Stimulated activated naive CD8-positive, alpha-beta T cell treated with anti-CD3 and anti-CD28 coated beads, Interleukin-15, amount 100 ng/mL, for 72 hours (primary cell): Measurements from ENCODE around the gene MAPK8.
A peak's percentile ranks its signal among the peaks of the same experiment; 100 is the strongest.

ENCODE experiments used
- ATAC-seq: fragments of 150-1000 bp; cut with Tn5 transposase; 2 replicates; pipeline ENCODE4 v1.10.0; 2021; ENCODE audit warnings: mild to moderate bottlenecking, moderate library complexity
- DNase-seq, 2 donors: peaks; one replicate each; pipeline ENCODE4 v3.0.0; 2021 to 2022
- H3K27ac Mint-ChIP-seq, 2 donors: one replicate each; pipeline ENCODE4 v1.8.0; 2022; ENCODE audit warnings: mild to moderate bottlenecking in 2 of 2, mixed read lengths in 2 of 2, moderate library complexity in 2 of 2
- H3K27me3 Mint-ChIP-seq: one replicate; pipeline ENCODE4 v1.8.0; 2022; ENCODE audit warnings: mixed read lengths
- H3K4me1 Mint-ChIP-seq: one replicate; pipeline ENCODE4 v1.8.0; 2022; ENCODE audit warnings: mild to moderate bottlenecking, mixed read lengths
- H3K4me3 Mint-ChIP-seq, 2 donors: one replicate each; pipeline ENCODE4 v1.8.0; 2022; ENCODE audit warnings: mild to moderate bottlenecking in 2 of 2, mixed read lengths in 2 of 2, moderate library complexity in 1 of 2
- H3K9me3 Mint-ChIP-seq, 2 donors: one replicate each; pipeline ENCODE4 v1.8.0; 2022; ENCODE audit warnings: mixed read lengths in 2 of 2

The MAPK8 gene

DNA sequence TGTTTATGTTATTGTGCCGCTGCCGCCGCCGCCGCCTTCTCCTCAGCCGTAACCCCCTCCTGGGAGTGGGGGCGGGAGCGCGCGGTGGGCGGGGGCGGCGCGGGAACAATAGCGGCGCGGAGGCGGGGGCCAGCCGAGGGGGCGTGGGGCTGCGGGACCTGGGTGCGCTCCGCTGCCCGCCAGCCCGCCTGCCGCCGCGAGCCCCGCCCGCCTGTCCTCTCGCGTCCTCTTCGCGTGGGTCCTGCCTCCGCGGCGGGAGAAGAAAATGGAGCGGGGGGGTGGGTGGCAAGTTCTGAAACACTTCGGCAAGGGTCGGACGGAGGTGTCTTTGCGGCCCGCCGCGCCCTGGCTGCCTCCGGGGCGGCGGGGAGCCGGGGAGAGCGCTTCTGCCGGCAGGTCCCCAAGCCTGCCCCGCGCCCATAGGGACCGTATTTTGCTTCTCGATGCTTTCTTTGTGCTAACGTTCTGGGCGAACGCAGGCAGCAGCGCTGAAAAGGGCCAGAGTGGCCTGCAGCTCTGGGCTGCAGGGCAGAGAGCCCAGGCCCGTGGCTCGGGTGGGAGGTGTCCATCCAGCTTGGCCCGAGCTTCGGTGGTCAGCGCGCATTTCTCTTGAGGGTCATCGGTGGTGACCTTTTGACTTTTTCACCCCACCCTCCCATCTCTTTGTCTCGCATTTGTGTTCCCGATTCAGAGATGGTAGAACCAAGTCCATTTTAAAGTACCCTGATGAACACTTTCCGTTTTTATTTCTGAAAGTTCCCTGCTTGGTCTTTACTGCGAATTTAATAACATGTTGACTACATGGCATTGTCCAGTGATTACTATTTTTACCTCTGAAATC is 613 bp downstream of the MAPK8 start:
- Mint-ChIP-seq H3K9me3 (no peaks in the 10 kb centered on the region), H3K4me3 (peak overlapping the region; percentile 83 to 89), H3K27me3 (no peaks in the 10 kb centered on the region), H3K4me1 (peaks cover 45% of the 10 kb centered on the region), H3K27ac (peak overlapping the region in 1 of 2 donors; percentile 84)
- ATAC-seq: peak; percentile 55
- no peak for DNase-seq

DNA sequence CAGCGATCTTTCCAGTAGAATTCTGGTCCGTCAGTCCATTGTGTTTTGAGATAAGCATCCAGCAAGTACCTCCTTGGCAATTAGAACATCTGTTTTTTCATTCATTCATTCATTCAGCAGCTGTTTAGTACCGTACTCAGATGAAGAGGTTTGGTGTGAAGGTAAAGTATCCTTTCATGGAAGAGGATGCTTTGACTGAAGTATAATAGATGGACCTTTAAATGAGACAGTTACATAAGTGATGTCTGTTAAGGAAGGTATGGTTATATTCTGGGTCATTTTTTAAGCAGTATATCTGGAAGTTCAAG is 1.2 kb downstream of the MAPK8 start:
- DNase-seq (no peak), ATAC-seq (no peak)
- H3K4me3 Mint-ChIP-seq: peak overlapping the region; percentile 83 to 89
- no peaks in the 10 kb centered on the region for H3K9me3 Mint-ChIP-seq
- H3K27me3 Mint-ChIP-seq: no peaks in the 10 kb centered on the region
- H3K27ac Mint-ChIP-seq: peak overlapping the region; percentile 42 to 84
- H3K4me1 Mint-ChIP-seq: peaks cover 50% of the 10 kb centered on the region

DNA sequence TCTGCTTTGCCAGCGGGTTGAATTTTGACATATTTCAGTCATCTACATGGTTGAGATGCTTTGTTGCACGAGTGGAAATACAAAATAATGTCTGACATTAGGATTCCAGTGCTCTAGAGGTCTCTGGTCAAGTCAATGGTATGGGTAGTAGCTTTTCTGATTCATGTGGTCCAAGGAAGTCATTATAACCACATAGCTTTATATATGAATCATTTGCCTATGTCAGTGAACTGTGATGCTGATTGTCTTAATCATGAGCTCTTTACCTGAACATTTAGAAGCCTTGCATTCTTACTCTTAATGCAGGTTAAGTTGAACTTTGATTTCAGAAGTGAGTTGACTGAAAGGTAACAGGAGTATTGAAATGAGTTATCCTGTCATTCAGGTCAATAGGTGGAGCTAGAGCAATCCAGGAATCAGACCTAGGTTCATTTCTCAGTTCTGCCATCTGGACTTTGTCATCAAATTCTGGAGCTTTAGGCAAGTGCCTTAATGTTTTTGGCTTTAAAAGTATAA is 3.3 kb downstream of the MAPK8 start:
- ATAC-seq (peak; percentile 54), DNase-seq (no peak)
- no peaks in the 10 kb centered on the region for H3K9me3 Mint-ChIP-seq
- no peaks in the 10 kb centered on the region for H3K27me3 Mint-ChIP-seq
- H3K27ac Mint-ChIP-seq: peak overlapping the region in 1 of 2 donors; percentile 33
- H3K4me1 Mint-ChIP-seq: peaks cover 66% of the 10 kb centered on the region
- peak overlapping the region in 1 of 2 donors; percentile 18 for H3K4me3 Mint-ChIP-seq

- Mint-ChIP-seq H3K4me1 (peaks cover 54% of the 10 kb centered on the region), H3K9me3 (no peaks in the 10 kb centered on the region), H3K27me3 (no peaks in the 10 kb centered on the region), H3K4me3 (no peak overlapping the region), H3K27ac (no peak overlapping the region)
- ATAC-seq: no peak
- DNase-seq: no peak
Observed at GRCh38 chr10:48314107-48314506, 7.6 kb downstream of the MAPK8 start.

DNA sequence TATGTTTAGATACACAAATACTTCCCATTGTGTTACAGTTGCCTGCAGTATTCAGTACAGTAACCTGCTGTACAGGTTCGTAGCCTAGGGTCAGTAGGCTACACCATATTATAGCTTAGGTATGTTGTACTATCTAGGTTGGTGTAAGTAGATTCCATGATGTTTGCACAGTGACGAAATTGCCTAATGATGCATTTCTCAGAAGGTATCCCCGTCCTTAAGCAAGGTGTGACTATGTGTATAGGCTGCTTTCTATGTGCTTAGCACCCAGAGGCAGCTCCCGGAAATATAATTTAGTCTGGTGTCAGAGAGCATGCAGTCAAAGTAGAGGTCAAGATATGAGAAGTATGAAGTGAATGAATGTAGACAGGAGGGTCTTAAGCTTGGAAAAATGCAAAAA is 9.8 kb downstream of the MAPK8 start:
- no peak overlapping the region for H3K27ac Mint-ChIP-seq
- H3K9me3 Mint-ChIP-seq: no peaks in the 10 kb centered on the region
- H3K4me3 Mint-ChIP-seq: no peak overlapping the region
- ATAC-seq (no peak), DNase-seq (no peak)
- peaks cover 35% of the 10 kb centered on the region for H3K4me1 Mint-ChIP-seq
- H3K27me3 Mint-ChIP-seq: no peaks in the 10 kb centered on the region

DNA sequence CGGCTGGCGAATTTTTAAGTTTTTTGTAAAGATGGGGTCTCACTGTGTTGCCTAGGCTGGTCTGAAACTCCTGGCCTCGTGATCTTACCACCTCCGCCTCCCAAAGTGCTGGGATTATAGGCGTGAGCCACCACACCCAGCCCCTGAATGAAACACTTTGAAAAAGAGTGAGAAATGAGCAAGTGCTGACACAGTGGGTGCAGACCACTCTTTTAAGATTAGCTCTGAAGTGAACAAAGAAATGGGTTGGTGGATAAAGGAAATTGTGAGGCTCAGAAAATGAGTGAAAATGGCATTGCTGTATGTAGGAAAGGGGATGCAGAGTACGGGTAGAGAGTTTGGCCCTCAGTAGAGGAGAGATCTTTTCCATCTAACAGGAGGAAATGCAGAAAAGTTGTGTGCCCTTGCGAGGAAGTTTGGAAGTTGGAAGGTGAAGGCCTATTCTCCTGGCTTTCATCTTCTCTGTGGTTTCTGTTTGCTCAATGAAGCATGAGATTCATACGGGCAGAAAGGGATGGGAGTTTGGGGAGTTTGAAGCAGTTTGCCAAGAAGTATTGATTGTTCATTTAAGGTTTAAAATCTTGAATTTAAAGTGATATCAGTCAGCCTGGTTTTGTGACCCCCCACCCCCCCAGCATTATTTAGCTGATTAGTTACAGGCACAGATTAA is 11.0 kb downstream of the MAPK8 start:
- Mint-ChIP-seq H3K4me3 (no peak overlapping the region), H3K27ac (no peak overlapping the region), H3K27me3 (no peaks in the 10 kb centered on the region), H3K4me1 (peaks cover 23% of the 10 kb centered on the region), H3K9me3 (no peaks in the 10 kb centered on the region)
- ATAC-seq (no peak), DNase-seq (no peak)

GRCh38 chr10:48322017-48322416 is 15.5 kb downstream of the MAPK8 start:
- Mint-ChIP-seq H3K27ac (no peak overlapping the region), H3K9me3 (no peaks in the 10 kb centered on the region)

GRCh38 chr10:48324580-48324979 is 18.1 kb downstream of the MAPK8 start:
- peaks cover 55% of the 10 kb centered on the region for H3K4me1 Mint-ChIP-seq

More at GRCh38 chr10:48322017-48322416, 15.5 kb downstream of the MAPK8 start:
- Mint-ChIP-seq H3K4me1 (peaks cover 35% of the 10 kb centered on the region), H3K4me3 (no peak overlapping the region), H3K27me3 (no peaks in the 10 kb centered on the region)
- no peak for ATAC-seq
- DNase-seq: no peak

GRCh38 chr10:48330269-48330668 is 23.8 kb downstream of the MAPK8 start:
- ATAC-seq (no peak), DNase-seq (no peak)
- Mint-ChIP-seq H3K9me3 (no peaks in the 10 kb centered on the region), H3K27ac (no peak overlapping the region), H3K27me3 (no peaks in the 10 kb centered on the region), H3K4me3 (peak overlapping the region; percentile 17 to 33), H3K4me1 (peaks cover 59% of the 10 kb centered on the region)

More at GRCh38 chr10:48324580-48324979, 18.1 kb downstream of the MAPK8 start:
- no peaks in the 10 kb centered on the region for H3K27me3 Mint-ChIP-seq
- no peaks in the 10 kb centered on the region for H3K9me3 Mint-ChIP-seq
- DNase-seq (no peak), ATAC-seq (peak; percentile 92)
- peak overlapping the region in 1 of 2 donors; percentile 69 for H3K27ac Mint-ChIP-seq
- peak overlapping the region in 1 of 2 donors; percentile 29 for H3K4me3 Mint-ChIP-seq

GRCh38 chr10:48331436-48331835 is 25.0 kb downstream of the MAPK8 start:
- H3K27ac Mint-ChIP-seq: peak overlapping the region in 1 of 2 donors; percentile 78
- H3K4me3 Mint-ChIP-seq: peak overlapping the region in 1 of 2 donors; percentile 39
- no peaks in the 10 kb centered on the region for H3K27me3 Mint-ChIP-seq
- ATAC-seq: peak; percentile 56
- H3K4me1 Mint-ChIP-seq: peaks cover 51% of the 10 kb centered on the region
- H3K9me3 Mint-ChIP-seq: no peaks in the 10 kb centered on the region
- peak in 1 of 2 donors; percentile 35 for DNase-seq

DNA sequence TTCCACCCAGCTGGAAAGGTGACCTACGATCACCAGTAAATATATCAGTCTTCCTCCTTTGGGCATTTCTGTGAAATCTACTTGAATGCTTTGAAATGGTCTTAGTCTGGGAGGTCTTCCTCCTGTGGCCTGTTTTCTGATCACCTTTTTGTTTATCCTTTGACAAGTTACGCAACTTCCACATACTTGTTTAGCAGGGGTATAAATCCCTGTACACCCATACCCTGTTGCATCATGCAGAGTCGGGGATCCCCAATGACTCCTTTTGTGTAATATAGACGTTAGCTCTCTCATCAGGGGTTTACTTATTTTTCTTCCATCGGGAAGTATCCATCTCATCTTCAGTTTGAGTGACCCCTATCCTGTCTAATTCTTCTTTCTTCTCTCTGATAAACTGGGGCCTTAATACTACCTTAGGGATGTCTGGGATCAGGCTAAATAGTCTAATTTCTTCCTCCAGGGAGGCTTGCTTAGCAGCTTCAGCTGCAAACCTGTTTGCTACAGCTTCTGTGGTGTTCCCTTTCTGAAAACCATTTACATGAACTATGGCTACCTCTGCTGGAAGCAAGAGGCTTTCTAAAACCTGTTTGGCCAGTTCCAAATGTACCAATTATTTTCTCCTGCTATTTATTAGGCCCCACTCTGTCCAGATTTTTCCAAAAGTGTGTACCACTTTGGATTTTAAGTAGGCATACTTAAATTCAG is 25.8 kb downstream of the MAPK8 start:
- no peaks in the 10 kb centered on the region for H3K27me3 Mint-ChIP-seq
- H3K4me1 Mint-ChIP-seq: peaks cover 51% of the 10 kb centered on the region
- DNase-seq (no peak), ATAC-seq (no peak)
- peak overlapping the region; percentile 1 to 71 for H3K27ac Mint-ChIP-seq
- H3K9me3 Mint-ChIP-seq: peaks cover 0 to 2% of the 10 kb centered on the region in 2 donors
- H3K4me3 Mint-ChIP-seq: no peak overlapping the region

GRCh38 chr10:48332871-48333216 is 26.4 kb downstream of the MAPK8 start:
- peaks cover 0 to 6% of the 10 kb centered on the region in 2 donors for H3K9me3 Mint-ChIP-seq
- no peak for DNase-seq
- peak overlapping the region; percentile 3 to 71 for H3K27ac Mint-ChIP-seq
- no peaks in the 10 kb centered on the region for H3K27me3 Mint-ChIP-seq
- ATAC-seq: no peak
- H3K4me3 Mint-ChIP-seq: no peak overlapping the region
- H3K4me1 Mint-ChIP-seq: peaks cover 56% of the 10 kb centered on the region

DNA sequence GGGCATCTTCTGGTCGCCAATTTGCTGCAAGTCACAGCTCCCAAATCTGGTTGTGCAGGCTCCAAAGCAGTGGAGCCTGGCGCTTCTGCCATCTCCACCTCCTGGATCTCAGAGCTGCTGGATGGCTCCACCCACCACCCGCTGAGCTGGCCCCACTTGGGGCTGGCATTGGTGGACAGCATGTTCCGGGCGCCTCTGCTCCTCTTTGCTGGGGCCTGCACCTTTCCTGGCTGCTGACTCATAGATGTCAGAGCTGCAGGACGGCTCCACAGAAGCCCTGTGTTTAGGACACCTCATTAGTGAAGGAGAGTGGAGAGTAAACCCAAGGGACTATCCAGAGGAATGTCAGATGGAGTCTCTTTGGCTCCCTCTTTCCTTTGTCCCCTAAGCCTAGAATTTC is 27.4 kb downstream of the MAPK8 start:
- no peaks in the 10 kb centered on the region for H3K27me3 Mint-ChIP-seq

DNA sequence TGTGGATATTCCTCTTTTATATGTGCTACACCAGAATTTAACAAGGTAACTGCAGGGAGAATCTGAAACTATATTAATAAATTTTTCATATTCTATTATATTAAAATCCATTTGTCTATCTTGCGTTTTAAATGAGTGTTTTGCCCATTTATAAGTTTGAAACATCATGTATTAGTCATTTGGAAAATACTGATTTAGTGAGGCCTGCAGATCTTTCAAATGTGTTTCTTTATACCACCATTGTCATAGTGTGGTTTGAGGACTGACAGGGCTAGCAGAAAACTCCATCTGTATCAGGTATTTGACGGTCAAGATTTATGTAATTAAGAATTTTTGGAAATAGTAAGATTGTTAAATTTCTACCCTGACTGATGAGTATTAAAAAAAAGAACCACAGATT is 29.3 kb downstream of the MAPK8 start:
- DNase-seq (no peak), ATAC-seq (no peak)
- Mint-ChIP-seq H3K4me1 (peaks cover 56% of the 10 kb centered on the region), H3K27ac (no peak overlapping the region), H3K27me3 (no peaks in the 10 kb centered on the region), H3K4me3 (no peak overlapping the region), H3K9me3 (peaks cover 0 to 13% of the 10 kb centered on the region in 2 donors)

More for the DNA sequence above, 27.4 kb downstream of the MAPK8 start:
- DNase-seq (no peak), ATAC-seq (no peak)
- H3K4me3 Mint-ChIP-seq: no peak overlapping the region
- peaks cover 0 to 13% of the 10 kb centered on the region in 2 donors for H3K9me3 Mint-ChIP-seq
- peaks cover 53% of the 10 kb centered on the region for H3K4me1 Mint-ChIP-seq
- no peak overlapping the region for H3K27ac Mint-ChIP-seq

DNA sequence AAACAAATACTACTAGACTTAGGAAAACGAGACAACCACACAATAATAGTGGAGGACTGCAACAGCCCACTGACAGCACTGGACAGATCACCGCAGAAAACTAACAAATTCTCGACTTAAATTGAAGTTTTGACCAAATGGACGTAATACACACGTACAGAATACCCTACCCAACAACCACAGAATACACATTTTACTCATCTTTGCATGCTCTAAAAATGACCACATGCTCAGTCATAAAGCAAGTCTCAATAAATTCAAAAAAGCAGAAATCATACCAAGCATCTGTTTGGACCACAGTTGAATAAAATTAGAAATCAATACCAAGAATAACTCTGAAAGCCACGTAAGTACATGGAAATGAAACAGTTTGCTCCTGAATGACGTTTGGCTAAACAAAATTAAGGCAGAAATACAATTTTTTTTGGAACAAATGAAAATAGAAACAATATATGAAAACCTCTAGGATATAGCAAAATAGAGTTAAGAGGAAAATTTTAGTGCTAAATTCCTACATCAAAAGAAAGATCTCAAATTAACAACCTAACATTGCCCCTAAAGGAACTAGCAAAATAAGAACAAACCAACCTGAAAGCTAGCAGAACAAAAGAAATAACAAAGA is 30.6 kb downstream of the MAPK8 start:
- Mint-ChIP-seq H3K4me1 (peaks cover 46% of the 10 kb centered on the region), H3K9me3 (peaks cover 0 to 13% of the 10 kb centered on the region in 2 donors), H3K4me3 (no peak overlapping the region), H3K27me3 (no peaks in the 10 kb centered on the region), H3K27ac (peak overlapping the region in 1 of 2 donors; percentile 43)
- DNase-seq (no peak), ATAC-seq (peak; percentile 57)
